Measurements from ENCODE around the gene CMTM3. TPM values are rescaled to one million over a fixed set of nuclear protein-coding genes. Genes with fewer than 3 reads are reported as not detected.

Gene CMTM3
- total RNA-seq, 1 experiment from 2014 or later, result 12.8 TPM

- TF ChIP-seq REST (IDR thresholded peaks at IDR 0.05; ENCODE audit: low read depth) (no peak), CBX3 (IDR thresholded peaks at IDR 0.05; ENCODE audit: low read depth) (no peak), ELF1 (IDR thresholded peaks at IDR 0.05; ENCODE audit: borderline replicate concordance, low read depth) (no peak), SP1 (IDR thresholded peaks at IDR 0.05; ENCODE audit: low read depth) (no peak), ATF3 (IDR thresholded peaks at IDR 0.05) (no peak)
Measured at GRCh38 chr16:66596986-66597848, 7.3 kb upstream of the CMTM3 start (continued).

GRCh38 chr16:66598111-66598510 lies 6.4 kb upstream of the CMTM3 start:
- no peak for ATAC-seq
- H3K4me3 ChIP-seq (replicated peaks in 1 of 2; ENCODE audit: low read depth in 1 of 2, low read length in 2 of 2), result no peak overlapping the region
- DNase-seq (ENCODE audit: low read depth, low spot score), result no peak
- no peak overlapping the region for H3K9ac ChIP-seq (ENCODE audit: low read length)
- H3K4me1 ChIP-seq (ENCODE audit: control insufficient read depth in 1 of 2, insufficient read depth in 2 of 2, low read length in 2 of 2), result no peaks in the 10 kb centered on the region
- no peaks in the 10 kb centered on the region for H3K79me2 ChIP-seq (ENCODE audit: insufficient read depth, low read length)
- H2AFZ ChIP-seq (ENCODE audit: low read depth, low read length, poor library complexity, severe bottlenecking), result no peak overlapping the region
- intact Hi-C loops (cut with micrococcal nuclease), result no loop called here
- no peaks in the 10 kb centered on the region for H3K27me3 ChIP-seq (ENCODE audit: insufficient read depth, low read length)
- H3K36me3 ChIP-seq (ENCODE audit: control insufficient read depth in 1 of 2, insufficient read depth in 2 of 2, low read length in 2 of 2), result no peaks in the 10 kb centered on the region
- no peaks in the 10 kb centered on the region for H3K9me3 ChIP-seq (ENCODE audit: control insufficient read depth in 1 of 2, insufficient read depth in 1 of 2, low read depth in 1 of 2, low read length in 2 of 2)
- no peak overlapping the region for H3K4me2 ChIP-seq (ENCODE audit: low read length)
- POLR2A ChIA-PET, result no interaction called here
- RAD21 ChIA-PET (ENCODE audit: low non-redundant PET in 1 of 2, low total read pairs in 2 of 2, uncharacterized antibody in 2 of 2, unreplicated experiment in 2 of 2), result no interaction called here
- CTCF ChIA-PET, result interaction anchor here (1.9 kb wide), 1 partner anchor 10 kb away, joined by 11 read pairs; no protein-coding TSS in a partner anchor
- H3K9me2 ChIP-seq (ENCODE audit: insufficient read depth), result no peaks in the 10 kb centered on the region
- no peak overlapping the region for H3K27ac ChIP-seq (ENCODE audit: low read depth, low read length)
- H4K20me1 ChIP-seq (ENCODE audit: insufficient read depth), result no peaks in the 10 kb centered on the region
- BruUV-seq (replicated peaks), result no TSS peak
- TF ChIP-seq FOSL1 (IDR thresholded peaks at IDR 0.05; ENCODE audit: low read depth) (no peak), SRF (IDR thresholded peaks at IDR 0.05; ENCODE audit: low read depth) (no peak), RAD21 (IDR thresholded peaks at IDR 0.05; ENCODE audit: low read depth) (no peak), SP1 (IDR thresholded peaks at IDR 0.05; ENCODE audit: low read depth) (no peak), CBX3 (IDR thresholded peaks at IDR 0.05; ENCODE audit: low read depth) (no peak), ZBTB33 (IDR thresholded peaks at IDR 0.05; ENCODE audit: extremely low read depth, insufficient replicate concordance, low read length) (no peak), CTCF (IDR thresholded peaks at IDR 0.05 in 2 of 3, conservative IDR thresholded peaks at IDR 0.05 in 1 of 3; ENCODE audit: borderline replicate concordance in 1 of 3, insufficient read depth in 1 of 3, low read depth in 2 of 3, low read length in 2 of 3) (no peak), JUND (IDR thresholded peaks at IDR 0.05) (no peak), EZH2phosphoT487 (IDR thresholded peaks at IDR 0.05; ENCODE audit: borderline replicate concordance) (no peak), POLR2AphosphoS5 (IDR thresholded peaks at IDR 0.05; ENCODE audit: low read depth, low read length) (no peak), ELF1 (IDR thresholded peaks at IDR 0.05; ENCODE audit: borderline replicate concordance, low read depth) (no peak), ATF3 (IDR thresholded peaks at IDR 0.05) (no peak), ZFX (IDR thresholded peaks at IDR 0.05) (no peak), TCF7L2 (IDR thresholded peaks at IDR 0.05; ENCODE audit: borderline replicate concordance, extremely low read depth, insufficient read depth, insufficient read length) (no peak), POLR2A (IDR thresholded peaks at IDR 0.05; ENCODE audit: borderline replicate concordance, extremely low read depth, insufficient read depth, insufficient read length) (no peak)

Data from HCT116 (cell line).